HG03045 (cell line): ENCODE data around the gene FMO1.
"Not testable (repeated sequence)": the region's sequence is repeated elsewhere in the genome, so short reads cannot be mapped to it uniquely, and the experiment has no call there.

Experiments
- ATAC-seq: cut with Tn5 transposase; IDR thresholded peaks from one replicate; pipeline ENCODE4 v1.9.1; 2021; ENCODE audit warnings: mild to moderate bottlenecking, moderate library complexity; ENCODE audit not compliant: unreplicated experiment

Gene FMO1

GRCh38 chr1:171233183-171233582, 15.1 kb upstream of the FMO1 start:
- no peak for ATAC-seq

- ATAC-seq: not testable (repeated sequence)
Observed at GRCh38 chr1:171236231-171236630, 12.1 kb upstream of the FMO1 start.

- no peak for ATAC-seq
Observed at GRCh38 chr1:171243878-171244277, 4.4 kb upstream of the FMO1 start.

GRCh38 chr1:171245458-171246064, 2.7 kb upstream of the FMO1 start:
- no peak for ATAC-seq

GRCh38 chr1:171247501-171247900, 793 bp upstream of the FMO1 start:
- no peak for ATAC-seq

- ATAC-seq: no peak
Observed at GRCh38 chr1:171248841-171249240, 547 bp downstream of the FMO1 start.

GRCh38 chr1:171250263-171250662, 2.0 kb downstream of the FMO1 start:
- no peak for ATAC-seq

GRCh38 chr1:171251042-171251951, 3.0 kb downstream of the FMO1 start:
- ATAC-seq: peak; percentile 58

GRCh38 chr1:171251952-171252300, 3.6 kb downstream of the FMO1 start:
- no peak for ATAC-seq

- peak; percentile 85 for ATAC-seq
Observed at GRCh38 chr1:171252482-171252881, 4.2 kb downstream of the FMO1 start.

- no peak for ATAC-seq
Observed at GRCh38 chr1:171254859-171255258, 6.6 kb downstream of the FMO1 start.

- ATAC-seq: no peak
Observed at GRCh38 chr1:171256940-171257606, 8.8 kb downstream of the FMO1 start.

GRCh38 chr1:171257607-171258076, 9.3 kb downstream of the FMO1 start:
- no peak for ATAC-seq

GRCh38 chr1:171258429-171258828, 10.1 kb downstream of the FMO1 start:
- ATAC-seq: no peak

GRCh38 chr1:171258943-171259342, 10.6 kb downstream of the FMO1 start:
- no peak for ATAC-seq

GRCh38 chr1:171261336-171261735, 13.0 kb downstream of the FMO1 start:
- no peak for ATAC-seq

GRCh38 chr1:171263901-171264300, 15.6 kb downstream of the FMO1 start:
- no peak for ATAC-seq

- no peak for ATAC-seq
Observed at GRCh38 chr1:171265686-171266085, 17.4 kb downstream of the FMO1 start.

- ATAC-seq: no peak
Observed at GRCh38 chr1:171266930-171267329, 18.6 kb downstream of the FMO1 start.

GRCh38 chr1:171267391-171267790, 19.1 kb downstream of the FMO1 start:
- no peak for ATAC-seq

- ATAC-seq: no peak
Observed at GRCh38 chr1:171270806-171271205, 22.5 kb downstream of the FMO1 start.

- ATAC-seq: no peak
Observed at GRCh38 chr1:171277534-171277933, 29.2 kb downstream of the FMO1 start.
